Renal cortex interstitium (tissue), 11 donors: ENCODE data around the gene LSM8. TPM values are rescaled to one million over a fixed set of nuclear protein-coding genes. Genes with fewer than 3 reads are reported as not detected.
"Not testable (repeated sequence)": the region's sequence is repeated elsewhere in the genome, so short reads cannot be mapped to it uniquely, and the experiment has no call there.

Experiments
- DNase-seq, 11 donors: peaks; one replicate each; pipeline ENCODE4 v3.0.0-alpha.2; 2013; ENCODE audit warnings: low read depth in 9 of 11, low spot score in 4 of 11; ENCODE audit errors: extremely low read depth in 1 of 11
- polyA plus RNA-seq, 3 donors: library from polyadenylated mRNA; unstranded; fragments of 120-200 nt; gene quantifications; one replicate each; pipeline ENCODE4 v1.2.1, GENCODE V29; 2013; ENCODE audit not compliant: insufficient read length in 3 of 3

The LSM8 gene
- polyA plus RNA-seq, 3 donors: 58.0 to 73.5 (median 72.4) TPM

DNA sequence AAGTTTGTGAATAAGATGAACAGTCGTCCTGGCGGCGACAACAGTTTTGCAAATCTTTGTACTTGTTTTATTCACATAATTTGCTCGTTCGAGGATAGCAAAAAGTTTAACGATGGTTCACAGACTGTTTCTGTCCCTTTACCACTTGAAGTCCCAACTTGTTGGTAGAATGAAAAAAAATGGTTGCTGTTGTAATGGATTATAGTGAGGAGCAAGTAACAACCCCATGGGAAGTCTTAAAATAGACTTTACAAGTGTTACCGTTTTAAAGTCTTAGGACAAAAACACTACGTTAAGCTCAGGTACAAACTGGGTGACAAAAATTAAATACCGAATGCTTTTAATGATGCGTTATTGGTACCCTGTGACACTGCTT lies 589 bp downstream of the LSM8 start:
- peak in 5 of 11 donors; percentile 1 to 30 (median 16) for DNase-seq

DNA sequence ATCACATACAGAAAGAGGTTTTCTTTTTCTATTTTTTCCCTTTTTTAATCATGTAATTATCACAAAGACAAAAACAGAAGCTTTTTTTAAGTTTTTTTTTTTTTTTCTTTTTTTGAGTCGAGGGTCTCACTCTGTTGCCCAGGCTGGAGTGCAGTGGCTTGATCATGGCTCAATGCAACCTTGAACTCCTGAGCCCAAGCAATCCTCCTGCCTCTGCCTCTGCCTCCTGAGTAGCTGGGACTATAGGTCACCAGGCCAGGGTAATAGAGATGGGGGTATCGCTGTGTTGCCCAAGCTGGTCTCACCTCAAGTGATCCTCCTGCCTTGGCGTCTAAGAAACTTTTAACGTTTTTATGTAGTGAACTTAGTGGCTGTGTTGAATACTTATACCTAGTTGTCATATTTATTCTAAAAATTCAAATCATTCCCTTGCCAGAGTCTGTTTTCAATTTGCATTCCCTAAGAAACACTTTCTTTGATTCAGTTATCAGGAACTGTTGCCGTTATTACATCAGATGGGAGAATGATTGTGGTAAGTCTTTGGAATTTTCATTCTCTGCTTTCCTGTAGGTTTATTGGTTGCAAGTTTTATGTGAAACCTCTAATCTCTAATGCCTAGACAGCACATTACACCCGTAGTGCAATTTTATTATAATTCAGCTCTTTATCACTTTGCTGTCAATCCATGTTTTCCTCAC lies 1.3 kb downstream of the LSM8 start:
- DNase-seq: no peak

DNA sequence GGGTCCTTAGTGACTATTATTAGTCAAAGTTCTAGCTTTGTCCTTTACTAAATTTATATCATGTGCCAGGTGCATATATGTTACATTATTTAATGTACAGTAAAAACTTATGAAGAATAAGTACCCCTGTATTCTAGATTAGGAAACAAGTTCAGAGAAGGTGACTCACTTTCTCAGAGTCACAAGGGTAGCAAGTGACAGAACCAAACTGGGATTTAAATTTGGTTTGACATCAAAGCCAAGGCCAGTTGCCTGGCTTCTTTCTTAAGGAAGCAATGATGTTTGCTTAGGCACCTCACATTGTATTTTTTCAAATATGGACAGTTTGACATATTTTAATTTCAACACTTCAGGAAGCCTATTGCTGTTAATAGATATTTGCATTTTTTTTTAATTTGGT lies 2.5 kb downstream of the LSM8 start:
- no peak for DNase-seq

DNA sequence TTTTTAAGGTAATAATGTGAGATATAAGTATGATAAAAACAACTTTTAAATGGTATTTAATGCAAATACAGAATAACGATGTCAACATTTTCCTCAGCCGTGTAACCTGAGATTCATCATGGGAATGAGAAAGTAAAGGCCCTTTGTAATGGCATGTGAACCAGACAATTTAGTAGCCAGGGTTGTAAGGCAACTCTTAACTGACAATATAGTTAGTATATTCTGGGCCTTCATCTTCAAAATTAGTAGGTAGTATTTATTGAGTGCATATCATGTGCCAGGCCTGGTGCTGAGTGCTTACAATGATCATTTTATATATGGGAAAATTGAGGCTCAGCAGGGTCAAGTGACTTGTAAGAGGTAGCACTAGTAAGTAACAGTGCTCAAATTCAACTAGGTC lies 10.6 kb downstream of the LSM8 start:
- DNase-seq: no peak

DNA sequence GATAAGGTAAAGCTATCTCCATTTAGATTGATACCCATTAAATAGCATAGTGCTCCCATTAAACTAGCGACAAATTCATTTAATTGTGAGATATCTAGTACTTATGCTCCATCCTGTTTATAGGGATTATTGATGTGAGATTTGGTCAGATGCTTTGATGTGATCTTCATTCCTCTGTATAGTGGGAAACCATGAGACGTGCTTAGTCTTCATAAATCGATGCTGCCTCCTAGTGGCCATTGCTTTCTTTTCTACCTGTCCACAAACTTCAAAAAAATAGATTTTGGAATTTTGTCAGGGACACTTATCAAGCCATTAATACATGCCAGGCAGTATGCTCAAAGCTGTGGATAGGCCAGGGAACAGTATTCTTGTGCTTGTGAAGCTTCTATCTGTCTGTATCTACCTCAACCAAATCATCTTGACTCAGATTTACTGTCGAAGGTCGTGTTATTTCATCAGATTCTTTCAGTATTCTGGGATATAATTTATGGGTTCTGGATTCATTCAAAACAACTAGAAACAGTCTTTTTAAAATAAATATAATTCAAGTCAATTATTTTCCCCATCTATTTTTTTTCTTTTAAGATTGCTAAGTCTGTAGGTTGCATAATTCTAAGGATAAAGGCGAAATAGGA lies 12.0 kb downstream of the LSM8 start:
- peak in 6 of 11 donors; percentile 15 to 52 (median 46) for DNase-seq

DNA sequence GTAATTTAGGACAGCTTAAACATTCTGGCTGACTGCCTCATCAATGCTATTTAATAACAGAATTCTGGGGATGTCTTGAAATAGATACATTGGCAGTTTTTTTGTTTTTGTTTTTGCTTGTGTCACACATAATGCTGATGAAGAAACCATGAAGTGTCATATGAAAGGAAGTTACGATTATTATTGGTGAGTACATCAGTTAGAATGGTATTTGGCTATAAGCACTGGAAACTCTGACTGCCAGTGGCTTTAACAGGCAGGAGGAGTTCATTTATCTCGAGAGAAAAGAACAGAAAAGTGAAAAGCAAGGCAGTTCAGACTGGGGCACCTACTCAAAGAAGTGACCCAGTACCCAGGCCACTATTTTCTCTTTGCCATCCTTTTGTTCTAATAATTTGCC lies 18.1 kb downstream of the LSM8 start:
- no peak for DNase-seq

DNA sequence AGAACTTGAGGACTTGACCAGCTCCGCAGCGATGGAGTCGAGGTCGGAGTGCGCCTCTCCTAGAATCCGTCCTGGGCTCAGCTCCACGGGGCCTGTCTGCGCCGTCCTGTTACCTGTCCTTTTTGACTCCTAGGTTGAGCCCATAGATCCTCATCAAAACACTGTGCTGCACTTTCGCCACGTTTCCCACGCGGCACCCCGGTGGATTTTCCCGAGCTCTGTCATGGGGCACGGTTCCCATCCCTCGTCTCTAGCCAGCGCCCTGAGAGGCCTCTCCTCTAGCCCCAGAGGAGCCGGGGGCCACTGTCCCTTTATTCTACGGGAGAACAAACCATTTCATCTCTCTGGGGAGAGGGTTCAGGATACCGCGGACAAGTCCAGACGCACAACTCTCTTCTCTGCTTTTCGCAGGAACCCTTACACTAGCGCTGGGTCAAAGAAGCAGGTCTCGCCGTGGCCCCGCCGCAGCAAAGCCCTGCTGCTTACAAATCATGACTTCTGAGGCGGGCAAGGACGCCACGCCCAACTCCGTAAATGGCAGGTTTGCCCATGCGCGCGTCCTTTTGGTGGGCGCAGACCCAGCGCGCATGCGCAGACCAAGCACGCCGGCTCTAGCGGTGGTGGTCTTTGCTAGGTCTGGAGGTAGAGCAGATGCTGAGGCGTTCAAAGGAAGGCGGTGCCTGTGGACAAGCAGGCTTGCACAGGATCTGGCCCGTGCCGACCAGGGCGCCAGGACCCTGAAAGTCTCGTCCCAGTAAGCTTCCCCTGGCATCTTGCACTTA lies 30.3 kb downstream of the LSM8 start:
- DNase-seq: peak; percentile 55 to 84 (median 77)

DNA sequence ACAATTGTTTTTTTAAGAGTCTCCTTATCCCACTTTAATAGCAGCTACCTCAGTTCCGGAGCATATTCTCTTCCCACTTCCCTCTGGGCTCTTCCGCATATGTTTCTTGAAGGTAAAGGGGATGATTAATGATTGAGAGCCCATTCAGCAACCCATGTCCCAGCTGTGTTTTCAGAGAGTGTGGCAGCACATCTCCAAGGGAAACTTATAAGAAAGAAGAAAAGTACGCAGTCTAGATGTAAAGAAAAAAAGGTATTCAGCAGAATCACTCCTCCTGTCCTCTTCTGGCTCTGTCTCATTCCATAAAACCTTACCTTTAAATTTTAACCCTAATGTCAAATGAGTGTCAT lies 30.8 kb downstream of the LSM8 start:
- no peak for DNase-seq

DNA sequence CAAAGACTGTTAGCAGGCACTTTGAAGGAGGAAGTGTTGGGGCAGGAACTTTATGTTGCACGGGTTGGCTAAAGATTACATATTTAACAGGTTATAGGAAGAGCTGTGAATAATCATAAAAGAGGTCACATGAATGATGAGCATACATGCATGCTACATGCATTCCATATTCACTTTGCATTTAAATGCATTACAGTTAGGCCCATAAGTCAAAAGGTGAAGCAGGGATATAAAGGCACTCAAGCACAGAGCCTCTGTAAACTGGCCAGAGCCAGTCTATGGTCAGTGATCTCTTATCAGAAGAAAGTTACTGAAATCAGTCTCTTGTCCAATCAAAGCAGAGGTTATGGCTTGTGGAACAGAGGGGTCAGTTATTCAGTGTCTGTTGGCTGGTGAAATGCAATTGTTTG lies 33.3 kb downstream of the LSM8 start:
- DNase-seq: no peak

DNA sequence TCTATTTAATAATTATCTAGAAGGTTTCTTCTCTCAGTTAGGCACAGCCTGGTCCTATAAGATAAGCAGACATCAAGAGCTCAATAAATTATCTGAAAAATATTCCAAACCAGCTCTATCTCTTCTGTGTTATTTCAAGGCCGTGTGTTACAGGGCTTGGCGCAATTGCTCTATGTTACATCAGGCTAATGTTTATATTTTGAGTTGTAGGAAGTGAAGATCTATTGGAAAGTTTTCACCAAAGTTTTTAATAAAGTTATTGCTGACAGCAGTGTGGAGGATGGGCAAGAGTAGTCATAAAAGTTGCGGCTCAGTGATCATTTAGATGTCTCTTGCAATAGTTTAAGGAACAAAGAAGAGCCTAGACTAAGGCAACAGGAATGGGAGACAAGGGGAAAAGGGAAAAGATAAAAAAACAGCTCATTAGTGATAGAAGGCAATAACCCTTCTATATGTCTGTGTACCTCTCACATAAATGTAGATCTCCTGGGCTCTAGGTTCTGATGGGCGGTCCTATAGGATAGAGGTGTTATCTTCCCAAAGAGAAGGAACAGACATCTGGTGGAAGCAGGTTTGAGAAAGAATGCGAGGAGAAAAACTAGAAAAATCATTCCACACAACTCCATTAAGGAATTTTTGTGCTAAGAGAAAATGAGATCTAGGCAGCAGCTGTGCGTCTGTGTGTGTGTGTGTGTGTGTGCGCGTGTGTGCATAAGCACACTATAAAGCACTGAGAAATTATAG lies 34.6 kb downstream of the LSM8 start:
- DNase-seq: no peak

DNA sequence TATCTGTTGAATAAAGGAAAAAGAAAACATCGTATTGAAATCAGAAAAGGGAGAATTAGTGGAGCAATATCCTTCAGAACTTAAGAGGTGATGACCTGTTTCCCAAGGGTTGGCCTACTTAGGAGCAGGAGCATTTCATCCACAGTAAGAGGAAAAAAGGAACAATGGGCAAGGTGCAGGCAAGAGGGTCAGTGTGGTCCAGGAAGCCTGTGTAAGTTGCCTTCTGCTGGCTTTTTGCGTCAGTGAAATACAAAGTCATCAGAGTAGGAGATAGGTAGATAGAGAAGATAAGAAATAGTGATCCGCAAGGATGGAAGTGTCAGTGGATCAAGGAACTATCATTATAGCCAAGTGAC lies 35.2 kb downstream of the LSM8 start:
- no peak for DNase-seq

DNA sequence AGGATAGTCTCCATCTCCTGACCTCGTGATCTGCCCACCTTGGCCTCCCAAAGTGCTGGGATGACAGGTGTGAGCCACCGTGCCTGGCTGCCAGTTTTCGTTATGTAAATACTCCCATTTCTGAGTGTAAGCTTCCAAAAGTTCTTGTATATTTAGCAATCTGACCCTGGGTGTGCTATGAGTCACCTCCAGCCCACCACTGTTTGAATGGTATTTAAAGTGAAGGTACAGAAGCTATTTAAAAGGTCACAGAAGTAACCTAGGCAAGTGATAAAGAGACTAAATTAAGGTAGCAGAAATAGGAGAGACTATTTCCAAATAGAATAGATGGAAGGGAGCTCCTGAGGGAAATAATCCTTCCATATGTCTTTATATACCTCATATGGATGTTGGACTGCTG lies 36.6 kb downstream of the LSM8 start:
- no peak for DNase-seq

DNA sequence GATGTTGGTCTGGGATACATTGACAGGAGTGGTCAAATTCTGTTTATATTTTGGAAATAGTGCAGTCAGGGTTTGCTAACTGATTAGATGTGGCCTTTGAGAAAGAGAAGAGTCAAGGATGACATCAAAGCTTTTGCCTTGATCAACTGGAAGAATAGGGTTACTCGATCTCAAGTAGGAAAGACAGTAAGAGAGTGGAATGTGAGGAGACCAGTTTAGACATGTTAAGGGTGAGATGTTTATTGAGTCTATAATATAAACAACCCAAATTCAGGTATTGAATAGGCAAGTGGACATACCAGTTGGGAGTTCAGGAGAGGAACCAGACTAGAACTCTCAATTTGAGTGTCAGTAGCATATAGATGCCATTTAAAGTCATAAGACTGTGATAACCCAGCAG lies 38.6 kb downstream of the LSM8 start:
- DNase-seq: no peak

DNA sequence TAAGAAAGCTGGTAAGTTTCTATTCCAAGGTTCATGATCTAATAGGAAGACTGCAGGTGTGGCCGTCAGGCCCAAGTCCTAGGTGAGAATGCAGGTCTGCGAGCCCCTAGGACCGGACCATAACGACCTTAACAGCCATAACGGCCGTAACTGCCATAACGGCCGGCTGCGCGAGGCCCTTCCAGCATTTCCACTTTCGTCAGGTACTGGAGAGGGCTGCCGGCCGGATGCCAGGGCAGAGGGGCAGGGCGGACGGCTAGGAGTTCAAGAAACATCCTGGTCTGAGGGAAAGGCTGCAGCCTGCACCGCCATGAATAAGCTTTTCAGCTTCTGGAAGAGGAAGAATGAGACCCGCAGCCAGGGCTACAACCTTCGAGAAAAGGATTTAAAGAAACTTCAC lies 40.6 kb downstream of the LSM8 start, which contains the start of gene ANKRD7:
TSS of gene ANKRD7 (plus strand) at position 184 of the 400 bp plus-strand sequence. CDS start at position 311, 127 bp downstream.
- DNase-seq: no peak

DNA sequence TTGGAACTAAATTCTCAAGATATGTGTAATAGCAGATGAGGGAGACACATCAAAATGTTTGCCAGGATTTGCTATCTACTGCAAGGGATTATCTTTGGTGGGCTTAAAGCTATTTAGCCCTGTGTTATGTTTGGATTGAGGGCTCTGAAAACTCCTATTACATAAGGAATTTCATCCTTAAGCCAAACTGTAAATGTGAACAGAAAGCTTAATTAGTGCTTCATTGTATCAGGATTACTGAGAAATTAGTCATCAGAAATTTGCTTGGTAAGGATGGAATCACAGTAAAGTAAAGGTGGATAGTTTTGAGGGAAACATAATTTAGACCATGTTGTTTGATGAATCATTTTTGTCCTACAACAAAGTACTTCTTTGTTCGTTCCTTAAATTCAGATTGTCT lies 48.9 kb downstream of the LSM8 start:
- DNase-seq: no peak

DNA sequence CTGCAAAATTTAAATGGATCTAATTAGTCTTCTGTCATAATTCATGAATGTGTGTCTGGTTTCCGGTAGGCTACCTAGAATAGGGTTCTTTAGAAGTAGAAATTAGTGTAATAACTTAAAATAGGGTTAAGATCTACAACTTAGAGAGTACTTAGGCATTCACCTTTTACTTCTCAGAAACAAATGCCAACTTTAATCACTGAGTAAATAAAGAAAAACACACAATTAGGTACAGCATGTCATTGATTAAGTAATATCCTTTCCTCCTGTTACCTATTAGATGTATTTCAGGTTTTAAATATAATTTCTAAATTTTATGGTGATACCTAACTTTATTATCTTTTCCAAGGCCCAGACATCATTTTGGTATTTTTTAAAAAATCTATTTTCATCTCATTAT lies 49.8 kb downstream of the LSM8 start:
- no peak for DNase-seq

DNA sequence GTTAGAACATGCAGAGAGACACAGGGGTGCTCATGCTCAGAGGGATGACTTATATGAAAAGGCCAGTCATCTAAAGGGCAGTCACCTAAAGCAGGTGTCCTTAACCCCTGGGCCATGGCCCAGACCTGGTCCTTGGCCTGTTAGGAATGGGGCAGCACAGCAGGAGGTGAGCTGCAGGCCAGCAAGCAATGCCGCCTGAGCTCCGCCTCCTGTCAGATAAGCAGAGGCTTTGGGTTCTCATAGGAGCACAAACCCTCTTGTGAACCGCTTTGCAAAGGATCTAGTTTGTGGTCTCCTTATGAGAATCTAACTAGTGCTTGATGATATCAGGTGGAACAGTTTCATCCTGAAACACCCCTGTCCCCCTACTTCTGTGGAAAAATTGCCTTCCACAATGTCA lies 55.0 kb downstream of the LSM8 start:
- no peak for DNase-seq

DNA sequence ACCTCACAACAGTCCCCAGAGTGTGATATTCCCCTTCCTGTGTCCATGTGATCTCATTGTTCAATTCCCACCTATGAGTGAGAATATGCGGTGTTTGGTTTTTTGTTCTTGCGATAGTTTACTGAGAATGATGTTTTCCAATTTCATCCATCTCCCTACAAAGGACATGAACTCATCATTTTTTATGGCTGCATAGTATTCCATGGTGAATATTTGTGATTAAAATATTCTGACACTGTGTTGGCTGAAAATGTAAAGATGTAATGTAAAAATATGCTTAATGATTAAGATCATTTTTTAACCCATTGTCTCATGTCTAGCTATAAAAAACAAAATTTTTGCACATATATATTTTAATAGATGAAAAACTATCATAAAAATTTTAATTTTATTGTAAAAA lies 56.4 kb downstream of the LSM8 start:
- not testable (repeated sequence) for DNase-seq
